GM12875 (cell line): Measurements from ENCODE around the gene ZDBF2.
"Not testable (repeated sequence)": the region's sequence is repeated elsewhere in the genome, so short reads cannot be mapped to it uniquely, and the experiment has no call there.

Source experiments
- H3K4me3 ChIP-seq: one replicate; pipeline ENCODE4 v1.5.1; 2011; ENCODE audit warnings: low read depth, low read length, control low read depth
- CTCF ChIP-seq: IDR thresholded peaks from 2 replicates; pipeline ENCODE4 v1.5.1; 2011; ENCODE audit warnings: low read depth, mild to moderate bottlenecking, control low read depth, inconsistent platforms, low read length, moderate library complexity, borderline replicate concordance; ENCODE audit not compliant: insufficient read depth

The ZDBF2 gene

GRCh38 chr2:206345606-206346005, 71.1 kb downstream of the ZDBF2 start:
- H3K4me3 ChIP-seq: no peak overlapping the region
- no peak for TF ChIP-seq CTCF

- no peak overlapping the region for H3K4me3 ChIP-seq
- no peak for TF ChIP-seq CTCF
Observed at GRCh38 chr2:206349375-206349774, 74.9 kb downstream of the ZDBF2 start.

- no peak overlapping the region for H3K4me3 ChIP-seq
- TF ChIP-seq CTCF: no peak
Observed at GRCh38 chr2:206352571-206352970, 78.1 kb downstream of the ZDBF2 start.

GRCh38 chr2:206353685-206354084, 79.2 kb downstream of the ZDBF2 start:
- peak; percentile 10; the same call in 1 of the 2 replicates for TF ChIP-seq CTCF
- H3K4me3 ChIP-seq: no peak overlapping the region

GRCh38 chr2:206354129-206354528, 79.7 kb downstream of the ZDBF2 start:
- no peak overlapping the region for H3K4me3 ChIP-seq
- TF ChIP-seq CTCF: no peak

GRCh38 chr2:206356840-206357239, 82.4 kb downstream of the ZDBF2 start:
- not testable (repeated sequence) for H3K4me3 ChIP-seq

GRCh38 chr2:206360840-206361239, 86.4 kb downstream of the ZDBF2 start:
- H3K4me3 ChIP-seq: not testable (repeated sequence)

- TF ChIP-seq CTCF: no peak
- no peak overlapping the region for H3K4me3 ChIP-seq
Observed at GRCh38 chr2:206361407-206362045, 87.1 kb downstream of the ZDBF2 start.
